Endothelial cell of umbilical vein (primary cell): ENCODE results near the gene MOB1B. TPM values are rescaled to one million over a fixed set of nuclear protein-coding genes. Genes with fewer than 3 reads are reported as not detected.
"Not testable (repeated sequence)": the region's sequence is repeated elsewhere in the genome, so short reads cannot be mapped to it uniquely, and the experiment has no call there.

Experiments
- BruUV-seq: library from RNA; stranded (reverse); fragments of 400-500 nt; replicated peaks from 2 replicates; lab custom pipeline; 2021; lab: Mats Ljungman, UMichigan
- CTCF ChIA-PET: fragments of 300-600, 350-600 bp; sonication (Branson Sonifier 250); formaldehyde crosslinking; loops from one replicate; lab custom pipeline; 2021; ENCODE audit warnings: antibody characterized with exemption, inconsistent platforms; lab: Charles Lee
- POLR2A ChIA-PET: fragments of 300-600, 350-600 bp; sonication (Branson Sonifier 250); formaldehyde crosslinking; loops from one replicate; lab custom pipeline; 2021; ENCODE audit warnings: antibody characterized with exemption, inconsistent platforms; lab: Charles Lee
- DNase-seq: peaks from one replicate; pipeline ENCODE4 v3.0.0-alpha.2; 2011; ENCODE audit warnings: low read depth, low spot score
- FAIRE-seq: peaks from 2 replicates; lab custom pipeline; 2011; peaks lifted over from hg19 to GRCh38; lab: Jason Lieb, UNC
- H2AFZ ChIP-seq: 2 replicates; pipeline ENCODE4 v1.6.0; 2012; ENCODE audit warnings: low read depth, low read length, control low read depth, inconsistent platforms
- H3K27ac ChIP-seq: 2 replicates; pipeline ENCODE4 v1.5.1; 2011; ENCODE audit warnings: low read depth, mild to moderate bottlenecking, control low read depth, low read length, moderate library complexity; ENCODE audit not compliant: insufficient read depth
- H3K27me3 ChIP-seq, 2 experiments: 2 replicates each; pipeline versions ENCODE4 v1.6.0 to v1.6.1; 2011; ENCODE audit warnings: low read length in 2 of 2, mixed read lengths in 1 of 2; ENCODE audit not compliant: control insufficient read depth in 2 of 2, insufficient read depth in 2 of 2
- H3K36me3 ChIP-seq, 2 experiments: 2 replicates in 1 of 2; 3 replicates in 1 of 2; pipeline ENCODE4 v1.5.1; 2011; ENCODE audit warnings: low read length in 2 of 2, mild to moderate bottlenecking in 1 of 2, moderate library complexity in 1 of 2; ENCODE audit not compliant: control insufficient read depth in 2 of 2, insufficient read depth in 2 of 2; ENCODE audit errors: extremely low read depth in 1 of 2
- H3K4me1 ChIP-seq: 3 replicates; pipeline ENCODE4 v1.5.1; 2011; ENCODE audit warnings: mild to moderate bottlenecking, low read length; ENCODE audit not compliant: control insufficient read depth, insufficient read depth; ENCODE audit errors: extremely low read depth
- H3K4me2 ChIP-seq: 2 replicates; pipeline ENCODE4 v1.6.1; 2011; ENCODE audit warnings: low read length, control low read depth, mixed read lengths; ENCODE audit not compliant: insufficient read depth
- H3K4me3 ChIP-seq, 3 experiments: fragments of 200-600 bp in 1 of 3; sonication (generic), shearing (Covaris generic) in 1 of 3; replicated peaks in 1 of 3; 2 replicates each; pipeline ENCODE4 v1.5.1; 2011 to 2016; ENCODE audit warnings: control low read depth in 3 of 3, low read length in 3 of 3, mild to moderate bottlenecking in 2 of 3, inconsistent platforms in 1 of 3, low read depth in 1 of 3, moderate library complexity in 1 of 3; ENCODE audit not compliant: insufficient read depth in 1 of 3
- H3K79me2 ChIP-seq: 2 replicates; pipeline ENCODE4 v1.6.0; 2012; ENCODE audit warnings: low read length, inconsistent platforms; ENCODE audit not compliant: control insufficient read depth, insufficient read depth
- H3K9ac ChIP-seq: replicated peaks from 2 replicates; pipeline ENCODE3; 2011; ENCODE audit warnings: low read length, control low read depth; ENCODE audit not compliant: insufficient read depth; ENCODE audit errors: extremely low read depth
- H3K9me1 ChIP-seq: replicated peaks from 3 replicates; pipeline ENCODE4 v1.6.0; 2011; ENCODE audit warnings: mild to moderate bottlenecking, low read length; ENCODE audit not compliant: control insufficient read depth, insufficient read depth; ENCODE audit errors: extremely low read depth
- H3K9me3 ChIP-seq: replicated peaks from 2 replicates; pipeline ENCODE4 v1.5.1; 2012; ENCODE audit warnings: low read length, inconsistent platforms; ENCODE audit not compliant: control insufficient read depth, insufficient read depth
- H4K20me1 ChIP-seq: replicated peaks from 2 replicates; pipeline ENCODE3; 2011; ENCODE audit warnings: mild to moderate bottlenecking, low read length; ENCODE audit not compliant: control insufficient read depth, insufficient read depth; ENCODE audit errors: extremely low read depth
- CTCF ChIP-seq, 2 donors: IDR thresholded peaks; 1 replicate in 1 of 2; 2 replicates in 1 of 2; pipeline ENCODE4 v1.5.1; 2011; ENCODE audit warnings: low read length in 2 of 2, mild to moderate bottlenecking in 2 of 2, moderate library complexity in 2 of 2, control low read depth in 1 of 2, inconsistent platforms in 1 of 2, low read depth in 1 of 2; ENCODE audit not compliant: insufficient read depth in 1 of 2; ENCODE audit errors: extremely low read depth in 1 of 2
- EZH2 ChIP-seq: IDR thresholded peaks from 2 replicates; pipeline ENCODE4 v1.6.1; 2012; ENCODE audit warnings: borderline replicate concordance, low read depth, mild to moderate bottlenecking, moderate library complexity, low read length, inconsistent platforms; ENCODE audit not compliant: severe bottlenecking
- FOS ChIP-seq: IDR thresholded peaks from 2 replicates; pipeline ENCODE4 v1.6.1; 2011; ENCODE audit warnings: mild to moderate bottlenecking, low read length, moderate library complexity, borderline replicate concordance; ENCODE audit not compliant: insufficient read depth
- GATA2 ChIP-seq: IDR thresholded peaks from 2 replicates; pipeline ENCODE4 v1.7.0; 2011; ENCODE audit warnings: low read depth, mild to moderate bottlenecking, moderate library complexity, mixed read lengths, low read length; ENCODE audit not compliant: insufficient read length, insufficient read depth
- JUN ChIP-seq: IDR thresholded peaks from 2 replicates; pipeline ENCODE4 v1.6.1; 2011; ENCODE audit warnings: borderline replicate concordance, low read depth; ENCODE audit not compliant: insufficient read length, insufficient read depth
- MYC ChIP-seq: IDR thresholded peaks from one replicate; pipeline ENCODE4 v1.6.1; 2011; ENCODE audit warnings: mild to moderate bottlenecking, low read depth, low read length
- POLR2A ChIP-seq: IDR thresholded peaks from 2 replicates; pipeline ENCODE4 v1.6.1; 2012; ENCODE audit warnings: low read depth, mild to moderate bottlenecking, control low read depth, low read length
- POLR2AphosphoS5 ChIP-seq: IDR thresholded peaks from 2 replicates; pipeline ENCODE4 v1.6.1; 2012; ENCODE audit warnings: low read depth, mild to moderate bottlenecking, control low read depth, low read length, moderate library complexity; ENCODE audit not compliant: insufficient read depth
- dilution Hi-C: fragments of 300-500 bp; cut with MboI; formaldehyde crosslinking; loops from one replicate; pipeline ENCODE4 v1.15.0; 2019; ENCODE audit warnings: low sequenced_read_pairs; ENCODE audit not compliant: extremely low pct_ligation_motif_present
- intact Hi-C: fragments of 100-400 bp; cut with micrococcal nuclease; formaldehyde crosslinking; loops from one replicate; pipeline ENCODE4 v1.10.0; 2022
- polyA plus RNA-seq, 4 experiments: library from polyadenylated mRNA; depleted of rRNA in 3 of 4; stranded (reverse) in 3 of 4; unstranded in 1 of 4; fragments of >200 nt; gene quantifications; 2 replicates each; pipeline versions ENCODE4 v1.2.1 to v1.2.3, GENCODE V29; 2011 to 2012; ENCODE audit warnings: missing spikeins in 1 of 4
- total RNA-seq: library from RNA; stranded (reverse); gene quantifications from 2 replicates; pipeline ENCODE4 v1.2.3, GENCODE V29; 2021
- TF ChIP-seq, protein P1 (sequence below): IDR thresholded peaks from 2 replicates; pipeline ENCODE4 v1.6.1; 2011; ENCODE audit not compliant: insufficient read depth, insufficient read length

Gene MOB1B
- total and polyA plus RNA-seq, 2 donors (not counting 3 experiments of a cell fraction or from before 2014, with no cell fraction given): 4.3 to 23.9 TPM

DNA sequence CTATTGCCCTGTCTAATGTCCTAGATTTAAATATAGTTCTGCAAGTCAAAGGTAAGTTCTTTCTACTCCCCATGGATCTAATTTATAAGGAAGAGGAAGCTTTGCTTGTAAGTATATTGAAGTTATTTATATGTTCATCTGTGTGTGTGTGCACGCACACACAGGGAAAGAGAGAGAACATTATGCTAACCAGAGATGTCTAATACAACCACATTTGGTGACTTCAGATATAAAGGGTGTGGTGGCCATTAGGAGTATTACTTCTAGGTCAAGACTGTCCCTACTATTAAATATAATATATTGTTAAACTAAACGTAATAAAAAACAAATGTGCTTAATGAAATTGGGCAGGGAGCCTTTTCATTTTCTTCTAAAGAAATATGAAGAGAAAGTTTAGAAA lies 95.4 kb downstream of the MOB1B start:
- FAIRE-seq (no peak), DNase-seq (no peak)
- ChIA-PET CTCF (interaction anchor here (7.8 kb wide), 1 partner anchor 10 kb away, joined by 97 read pairs; no protein-coding TSS in a partner anchor), POLR2A (no interaction called here)
- H3K27me3 ChIP-seq: no peaks in the 10 kb centered on the region
- no peaks in the 10 kb centered on the region for H3K9me3 ChIP-seq
- peaks cover 0 to 5% of the 10 kb centered on the region in 2 experiments for H3K36me3 ChIP-seq
- no peaks in the 10 kb centered on the region for H4K20me1 ChIP-seq
- H3K4me2 ChIP-seq: no peak overlapping the region
- BruUV-seq: no TSS peak
- intact Hi-C loops: no loop called here
- H3K27ac ChIP-seq: no peak overlapping the region
- no peak overlapping the region for H3K4me3 ChIP-seq
- dilution Hi-C loops: no loop called here
- TF ChIP-seq FOS: no peak
- TF ChIP-seq, protein P1, sequence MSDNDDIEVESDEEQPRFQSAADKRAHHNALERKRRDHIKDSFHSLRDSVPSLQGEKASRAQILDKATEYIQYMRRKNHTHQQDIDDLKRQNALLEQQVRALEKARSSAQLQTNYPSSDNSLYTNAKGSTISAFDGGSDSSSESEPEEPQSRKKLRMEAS: no peak
- TF ChIP-seq CTCF (IDR thresholded peaks at IDR 0.05; ENCODE audit: extremely low read depth in 1 of 2, insufficient read depth in 1 of 2, low read depth in 1 of 2, low read length in 2 of 2): no peak
- TF ChIP-seq GATA2: no peak
- no peak for TF ChIP-seq EZH2
- no peak for TF ChIP-seq JUN
- TF ChIP-seq MYC: no peak
- TF ChIP-seq POLR2A: no peak
- no peak for TF ChIP-seq POLR2AphosphoS5
- H2AFZ ChIP-seq: no peak overlapping the region
- H3K79me2 ChIP-seq: peaks cover 72% of the 10 kb centered on the region
- no peaks in the 10 kb centered on the region for H3K9me1 ChIP-seq
- H3K4me1 ChIP-seq: peaks cover 13% of the 10 kb centered on the region
- H3K9ac ChIP-seq: no peak overlapping the region

GRCh38 chr4:70999639-71000038 lies 97.5 kb downstream of the MOB1B start:
- DNase-seq, H2AFZ ChIP-seq, H3K36me3 ChIP-seq, H3K4me1 ChIP-seq, FAIRE-seq, intact Hi-C loops, H3K9me1 ChIP-seq, BruUV-seq, H3K27me3 ChIP-seq, H3K9ac ChIP-seq, H3K4me2 ChIP-seq, H3K27ac ChIP-seq, POLR2A ChIA-PET, H3K9me3 ChIP-seq, H3K4me3 ChIP-seq, dilution Hi-C loops, H4K20me1 ChIP-seq: not testable (repeated sequence)
- CTCF ChIA-PET: interaction anchor here (7.8 kb wide), 1 partner anchor 8 kb away, joined by 97 read pairs; no protein-coding TSS in a partner anchor
- H3K79me2 ChIP-seq: peaks cover 74% of the 10 kb centered on the region

DNA sequence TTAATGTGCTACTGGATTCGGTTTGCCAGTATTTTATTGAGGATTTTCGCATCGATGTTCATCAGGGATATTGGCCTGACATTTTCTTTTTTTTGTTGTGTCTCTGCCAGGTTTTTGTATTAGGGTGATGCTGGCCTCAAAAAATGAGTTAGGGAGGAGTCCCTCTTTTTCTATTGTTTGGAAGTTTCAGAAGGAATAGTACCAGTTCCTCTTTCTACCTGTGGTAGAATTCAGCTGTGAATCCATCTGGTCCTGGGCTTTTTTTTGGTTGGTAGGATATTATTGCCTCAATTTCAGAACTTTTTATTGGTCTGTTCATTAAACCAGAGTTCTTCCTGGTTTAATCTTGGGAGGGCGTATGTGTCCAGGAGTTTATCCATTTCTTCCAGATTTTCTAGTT lies 99.2 kb downstream of the MOB1B start:
- CTCF ChIA-PET: interaction anchor here (1.8 kb wide), 1 partner anchor 8 kb away, joined by 8 read pairs; no protein-coding TSS in a partner anchor
- H3K4me3 ChIP-seq, H3K4me2 ChIP-seq, H3K27me3 ChIP-seq, POLR2A ChIA-PET, H3K27ac ChIP-seq, H3K9me3 ChIP-seq, DNase-seq, H3K9ac ChIP-seq, BruUV-seq, H4K20me1 ChIP-seq, dilution Hi-C loops, H2AFZ ChIP-seq, FAIRE-seq, H3K36me3 ChIP-seq, H3K9me1 ChIP-seq, intact Hi-C loops, H3K4me1 ChIP-seq: not testable (repeated sequence)
- H3K79me2 ChIP-seq: peaks cover 64% of the 10 kb centered on the region
